Measurements from ENCODE around the gene MSI2. TPM values are rescaled to one million over a fixed set of nuclear protein-coding genes. Genes with fewer than 3 reads are reported as not detected.

Gene MSI2
- total RNA-seq, 1 experiment from 2014 or later = 174 TPM

DNA sequence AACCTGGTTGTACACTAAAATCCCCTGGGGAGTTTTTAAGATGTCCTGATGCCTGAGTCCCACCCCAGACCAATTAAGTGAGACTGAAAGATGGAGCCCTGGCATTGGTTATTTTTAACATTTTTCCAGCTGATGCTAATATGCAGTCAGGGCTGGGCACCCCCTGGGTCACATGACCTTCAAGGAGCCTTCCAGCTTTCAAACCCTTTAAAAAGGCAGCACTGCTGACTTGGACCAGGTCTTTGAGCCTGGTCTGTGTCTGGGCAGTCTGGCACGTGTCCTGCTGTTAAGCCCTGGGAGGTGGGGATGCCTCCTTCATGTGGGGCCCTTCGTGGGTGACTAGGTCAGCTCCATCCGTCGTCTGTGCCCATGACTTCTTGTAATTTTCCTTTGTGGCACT lies 286.2 kb downstream of the MSI2 start:
- Mint-ChIP-seq H3K9me3 (ENCODE audit: unreplicated experiment) (no peaks in the 10 kb centered on the region), H3K27ac (ENCODE audit: unreplicated experiment) (no peak overlapping the region), H3K36me3 (ENCODE audit: insufficient read depth, unreplicated experiment) (peaks cover 63% of the 10 kb centered on the region), H3K27me3 (ENCODE audit: insufficient read depth, unreplicated experiment) (no peaks in the 10 kb centered on the region), H3K4me3 (ENCODE audit: unreplicated experiment) (no peak overlapping the region), H3K4me1 (ENCODE audit: low read depth, unreplicated experiment) (peaks cover 60% of the 10 kb centered on the region)
- Histone ChIP-seq H3K27me3 (replicated peaks; ENCODE audit: control insufficient read depth, insufficient read depth, low read length) (no peaks in the 10 kb centered on the region), H3K9me3 (no peaks in the 10 kb centered on the region), H3K4me3 (ENCODE audit: low read depth, low read length) (no peak overlapping the region), H3K4me1 (peaks cover 53% of the 10 kb centered on the region), H3K36me3 (ENCODE audit: control insufficient read depth, insufficient read depth, low read length) (no peaks in the 10 kb centered on the region; the same call in 1 of the 2 replicates)
- no TSS peak for BruUV-seq (replicated peaks)
- ChIA-PET CTCF (no interaction called here), POLR2A (no interaction called here)
- no peak for DNase-seq
- no peak for TF ChIP-seq CTCF (IDR thresholded peaks at IDR 0.05; ENCODE audit: insufficient read depth in 1 of 2, low read depth in 1 of 2, low read length in 1 of 2, severe bottlenecking in 1 of 2, unreplicated experiment in 1 of 2)
- intact Hi-C loops (cut with micrococcal nuclease; ENCODE audit: unreplicated experiment) = no loop called here

DNA sequence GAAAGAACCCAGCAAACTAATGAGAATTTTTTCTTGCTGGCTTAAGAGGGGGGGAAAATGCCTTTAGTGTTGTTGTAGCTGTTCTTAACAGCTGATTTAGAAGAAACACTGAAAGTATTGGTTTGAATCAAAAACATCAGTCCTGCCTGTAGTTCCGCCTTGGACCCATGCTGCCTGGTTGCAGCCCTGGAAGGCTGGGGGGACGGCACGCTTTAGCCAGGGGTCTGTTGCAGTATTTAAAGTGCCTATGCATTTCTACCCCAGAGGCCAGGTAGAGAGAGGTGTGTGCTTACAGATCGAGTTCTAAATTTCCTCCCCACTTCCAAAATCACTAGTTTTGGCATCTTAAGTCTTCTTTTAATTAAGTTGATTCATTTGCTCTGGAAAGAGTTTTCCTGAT lies 286.9 kb downstream of the MSI2 start:
- intact Hi-C loops (cut with micrococcal nuclease; ENCODE audit: unreplicated experiment) = no loop called here
- BruUV-seq (replicated peaks) = no TSS peak
- Histone ChIP-seq H3K36me3 (ENCODE audit: control insufficient read depth, insufficient read depth, low read length) (no peaks in the 10 kb centered on the region; the same call in 1 of the 2 replicates), H3K27me3 (replicated peaks; ENCODE audit: control insufficient read depth, insufficient read depth, low read length) (no peaks in the 10 kb centered on the region), H3K9me3 (no peaks in the 10 kb centered on the region), H3K4me1 (peaks cover 49% of the 10 kb centered on the region), H3K4me3 (ENCODE audit: low read depth, low read length) (no peak overlapping the region)
- Mint-ChIP-seq H3K27me3 (ENCODE audit: insufficient read depth, unreplicated experiment) (no peaks in the 10 kb centered on the region), H3K36me3 (ENCODE audit: insufficient read depth, unreplicated experiment) (peaks cover 61% of the 10 kb centered on the region), H3K27ac (ENCODE audit: unreplicated experiment) (peak overlapping the region; percentile 0), H3K4me1 (ENCODE audit: low read depth, unreplicated experiment) (peaks cover 57% of the 10 kb centered on the region), H3K4me3 (ENCODE audit: unreplicated experiment) (no peak overlapping the region), H3K9me3 (ENCODE audit: unreplicated experiment) (no peaks in the 10 kb centered on the region)
- TF ChIP-seq CTCF (IDR thresholded peaks at IDR 0.05; ENCODE audit: insufficient read depth in 1 of 2, low read depth in 1 of 2, low read length in 1 of 2, severe bottlenecking in 1 of 2, unreplicated experiment in 1 of 2) = no peak
- no peak for DNase-seq
- POLR2A ChIA-PET = no interaction called here
- CTCF ChIA-PET = no interaction called here

GRCh38 chr17:57544401-57544800 lies 288.1 kb downstream of the MSI2 start:
- ChIA-PET POLR2A (no interaction called here), CTCF (no interaction called here)
- H3K4me3 Mint-ChIP-seq (ENCODE audit: unreplicated experiment) = no peak overlapping the region
- no peak for TF ChIP-seq CTCF (IDR thresholded peaks at IDR 0.05; ENCODE audit: insufficient read depth in 1 of 2, low read depth in 1 of 2, low read length in 1 of 2, severe bottlenecking in 1 of 2, unreplicated experiment in 1 of 2)
- Histone ChIP-seq H3K4me3 (ENCODE audit: low read depth, low read length) (no peak overlapping the region), H3K36me3 (ENCODE audit: control insufficient read depth, insufficient read depth, low read length) (no peaks in the 10 kb centered on the region; the same call in 1 of the 2 replicates), H3K9me3 (no peaks in the 10 kb centered on the region), H3K27me3 (replicated peaks; ENCODE audit: control insufficient read depth, insufficient read depth, low read length) (no peaks in the 10 kb centered on the region), H3K4me1 (peaks cover 41% of the 10 kb centered on the region)
- peaks cover 53% of the 10 kb centered on the region for H3K4me1 Mint-ChIP-seq (ENCODE audit: low read depth, unreplicated experiment)
- intact Hi-C loops (cut with micrococcal nuclease; ENCODE audit: unreplicated experiment) = no loop called here
- BruUV-seq (replicated peaks) = no TSS peak
- H3K9me3 Mint-ChIP-seq (ENCODE audit: unreplicated experiment) = no peaks in the 10 kb centered on the region
- peak overlapping the region; percentile 0 for H3K27ac Mint-ChIP-seq (ENCODE audit: unreplicated experiment)
- no peaks in the 10 kb centered on the region for H3K27me3 Mint-ChIP-seq (ENCODE audit: insufficient read depth, unreplicated experiment)
- H3K36me3 Mint-ChIP-seq (ENCODE audit: insufficient read depth, unreplicated experiment) = peaks cover 51% of the 10 kb centered on the region
- DNase-seq = no peak
